HUES6 (cell line): ENCODE results near the gene STK11.
A peak's percentile ranks its signal among the peaks of the same experiment; 100 is the strongest.

Experiments
- H3K27ac ChIP-seq: 2 replicates; pipeline ENCODE4 v1.7.0; 2013; ENCODE audit warnings: low read depth, mild to moderate bottlenecking, low read length, inconsistent platforms
- H3K27me3 ChIP-seq: 2 replicates; pipeline ENCODE4 v1.6.1; 2013; ENCODE audit warnings: low read length; ENCODE audit not compliant: control insufficient read depth, insufficient read depth
- H3K36me3 ChIP-seq: 2 replicates; pipeline ENCODE4 v1.6.1; 2013; ENCODE audit warnings: low read length; ENCODE audit not compliant: control insufficient read depth, insufficient read depth
- H3K4me1 ChIP-seq: 2 replicates; pipeline ENCODE4 v1.6.1; 2013; ENCODE audit warnings: low read length; ENCODE audit not compliant: control insufficient read depth, insufficient read depth
- H3K4me3 ChIP-seq: 2 replicates; pipeline ENCODE4 v1.5.1; 2013; ENCODE audit warnings: low read depth, low read length
- H3K9ac ChIP-seq: one replicate; pipeline ENCODE4 v1.6.1; 2013; ENCODE audit warnings: mild to moderate bottlenecking, low read length
- H3K9me3 ChIP-seq: 2 replicates; pipeline ENCODE4 v1.6.1; 2013; ENCODE audit warnings: low read depth, low read length; ENCODE audit not compliant: control insufficient read depth, insufficient read depth

Gene STK11

GRCh38 chr19:1258163-1258492 is 52.5 kb downstream of the STK11 start:
- Histone ChIP-seq H3K36me3 (peaks cover 51% of the 10 kb centered on the region), H3K9me3 (no peaks in the 10 kb centered on the region), H3K4me1 (peaks cover 66% of the 10 kb centered on the region), H3K27ac (peak overlapping the region; percentile 58; the same call in 1 of the 2 replicates), H3K4me3 (no peak overlapping the region), H3K27me3 (no peaks in the 10 kb centered on the region), H3K9ac (no peak overlapping the region)

GRCh38 chr19:1258707-1259205 is 53.2 kb downstream of the STK11 start:
- Histone ChIP-seq H3K36me3 (peaks cover 46% of the 10 kb centered on the region), H3K9ac (no peak overlapping the region), H3K27ac (peak overlapping the region; percentile 66; the same call in 1 of the 2 replicates), H3K9me3 (no peaks in the 10 kb centered on the region), H3K4me1 (peaks cover 64% of the 10 kb centered on the region), H3K27me3 (no peaks in the 10 kb centered on the region), H3K4me3 (no peak overlapping the region; the same call in 1 of the 2 replicates)

DNA sequence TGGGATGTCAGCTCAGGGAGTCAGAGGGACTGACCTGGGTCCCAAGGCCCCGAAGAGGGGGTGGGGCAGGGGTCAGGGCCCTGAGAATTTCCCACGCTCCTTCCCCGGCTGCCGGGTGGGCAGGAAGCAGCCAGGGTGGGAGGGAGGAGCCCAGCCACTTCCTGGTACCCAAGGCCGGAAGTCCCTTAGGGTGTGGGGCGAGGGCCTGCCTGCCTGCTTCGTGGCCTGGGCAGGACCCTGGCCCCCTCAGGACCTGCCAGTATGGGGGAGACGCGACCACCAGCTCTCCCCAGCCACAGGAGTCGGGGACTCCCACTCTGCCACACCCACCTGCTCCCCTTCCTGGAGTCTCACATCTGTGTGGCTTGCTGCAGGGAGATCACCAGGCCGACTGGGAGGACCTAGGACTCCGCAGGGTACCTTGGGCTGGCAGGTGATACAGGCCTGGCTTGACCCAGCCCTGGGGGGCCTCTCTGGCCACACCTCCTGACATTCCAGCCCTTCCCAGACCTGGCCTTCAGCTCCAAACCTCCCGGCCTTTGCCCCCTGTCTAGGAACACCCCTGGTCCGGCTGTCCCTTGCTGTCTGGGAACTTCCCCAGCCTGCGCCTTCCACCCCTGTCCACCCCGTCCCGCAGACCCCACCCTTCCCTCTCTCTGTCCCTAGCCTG is 53.8 kb downstream of the STK11 start:
- Histone ChIP-seq H3K27me3 (no peaks in the 10 kb centered on the region), H3K27ac (peak overlapping the region; percentile 66; the same call in 1 of the 2 replicates), H3K4me1 (peaks cover 63% of the 10 kb centered on the region), H3K36me3 (peaks cover 40% of the 10 kb centered on the region), H3K9me3 (no peaks in the 10 kb centered on the region), H3K4me3 (peak overlapping the region; percentile 80), H3K9ac (peak overlapping the region; percentile 75)

GRCh38 chr19:1259876-1260748 is 54.5 kb downstream of the STK11 start:
- H3K9me3 ChIP-seq = no peaks in the 10 kb centered on the region
- peak overlapping the region; percentile 80 for H3K4me3 ChIP-seq
- peak overlapping the region; percentile 66; the same call in 1 of the 2 replicates for H3K27ac ChIP-seq
- H3K36me3 ChIP-seq = peaks cover 32% of the 10 kb centered on the region
- H3K9ac ChIP-seq = peak overlapping the region; percentile 75
- H3K27me3 ChIP-seq = no peaks in the 10 kb centered on the region
- peaks cover 65% of the 10 kb centered on the region for H3K4me1 ChIP-seq

DNA sequence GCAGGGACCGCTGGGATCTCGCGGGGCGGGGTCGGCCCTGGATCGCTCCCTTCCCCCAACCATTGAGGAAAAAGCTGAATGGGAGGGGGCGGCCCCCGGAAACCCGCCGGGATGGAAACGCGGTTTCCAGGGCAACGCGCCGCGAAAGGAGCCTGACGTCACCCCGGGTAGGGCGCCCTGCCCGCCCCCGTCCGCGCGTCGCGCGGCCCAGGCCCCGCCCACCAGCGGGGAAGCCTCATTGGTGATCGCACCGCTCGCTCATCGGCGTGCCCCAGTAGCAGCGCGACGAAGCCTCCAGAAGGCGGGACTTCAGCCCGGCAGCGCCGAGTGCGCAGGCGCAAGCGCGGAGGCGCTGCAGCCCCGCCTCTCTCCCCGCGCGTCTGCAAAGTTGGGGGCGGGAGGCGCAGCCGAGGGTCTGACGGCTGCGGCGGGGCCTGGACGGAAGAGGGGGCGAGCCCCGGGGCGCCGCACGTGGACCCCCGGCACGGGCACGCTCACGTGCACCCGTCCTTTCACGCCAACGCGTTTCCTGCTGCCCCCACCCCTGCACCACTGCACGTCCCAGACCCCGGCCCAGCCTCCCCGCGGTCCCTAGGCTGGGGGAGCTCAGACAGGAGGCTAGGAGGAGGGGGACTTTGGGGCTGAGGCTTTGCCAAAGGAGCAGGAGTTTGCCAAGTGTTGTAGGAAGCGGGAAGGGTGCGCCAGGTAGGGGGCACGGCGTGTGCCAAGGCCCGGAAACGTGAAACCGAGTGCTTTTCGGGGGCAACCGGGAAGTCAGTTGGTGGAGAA is 55.4 kb downstream of the STK11 start:
- no peaks in the 10 kb centered on the region for H3K9me3 ChIP-seq
- peaks cover 24% of the 10 kb centered on the region for H3K36me3 ChIP-seq
- H3K4me3 ChIP-seq = peak overlapping the region; percentile 80
- H3K4me1 ChIP-seq = peaks cover 68% of the 10 kb centered on the region
- H3K9ac ChIP-seq = peak overlapping the region; percentile 83
- H3K27ac ChIP-seq = peak overlapping the region; percentile 86; the same call in 1 of the 2 replicates
- H3K27me3 ChIP-seq = no peaks in the 10 kb centered on the region

DNA sequence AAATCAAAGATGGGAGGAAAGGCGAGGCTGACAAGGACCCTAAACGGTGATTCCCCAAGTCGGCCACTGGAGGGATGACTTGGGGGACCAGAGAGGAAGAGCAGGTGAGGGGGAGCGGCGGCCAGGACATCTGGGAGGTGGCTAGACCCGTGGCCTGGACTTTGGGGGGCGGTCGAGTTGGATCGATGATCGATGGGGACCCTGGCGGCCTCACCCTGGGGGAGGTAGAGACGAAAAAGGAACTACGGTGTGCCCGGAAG is 55.9 kb downstream of the STK11 start:
- H3K27ac ChIP-seq = peak overlapping the region; percentile 86; the same call in 1 of the 2 replicates
- H3K36me3 ChIP-seq = peaks cover 20% of the 10 kb centered on the region
- peaks cover 71% of the 10 kb centered on the region for H3K4me1 ChIP-seq

DNA sequence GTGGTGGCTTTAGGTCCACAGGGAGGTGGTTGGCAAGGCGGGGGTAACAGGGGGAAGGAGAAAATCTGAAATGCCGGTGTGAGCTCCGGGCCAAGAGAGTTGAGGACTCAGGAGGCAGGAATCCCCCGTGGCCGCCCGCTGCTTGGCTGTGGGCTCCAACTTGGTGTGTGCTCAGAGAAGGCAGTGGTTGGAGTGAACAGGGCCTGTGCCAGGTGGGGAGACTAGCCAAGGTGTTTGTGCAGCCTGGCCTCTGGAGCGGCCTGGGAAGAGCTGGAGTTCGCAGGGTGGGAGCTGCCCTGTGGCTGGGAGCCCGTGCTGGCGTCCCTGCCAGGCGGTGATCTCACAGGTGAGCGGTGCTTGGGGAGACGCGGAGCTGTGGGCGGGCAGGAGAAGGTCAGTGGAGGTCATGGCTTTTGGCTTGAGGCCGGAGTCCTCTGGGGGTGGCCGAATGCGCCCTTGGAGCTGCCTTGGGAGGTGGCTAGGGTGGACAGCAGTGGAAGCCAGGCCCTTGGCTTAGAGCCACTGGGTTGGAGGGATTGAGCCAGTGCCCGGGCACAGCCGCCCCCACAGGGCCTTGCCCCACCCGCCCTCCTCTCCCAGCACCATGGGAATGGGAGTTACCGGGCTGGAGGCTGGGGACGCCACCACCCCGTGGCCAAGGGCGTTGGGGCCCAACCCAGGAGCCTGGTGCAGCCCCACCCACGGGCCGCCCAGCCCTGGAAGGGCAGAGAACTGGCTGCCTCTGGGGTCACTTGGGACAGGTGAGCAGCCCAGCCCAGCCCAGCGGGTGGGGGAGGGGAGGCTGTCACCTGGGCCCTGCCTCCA is 56.4 kb downstream of the STK11 start:
- Histone ChIP-seq H3K27me3 (peaks cover under 1% of the 10 kb centered on the region; the same call in 1 of the 2 replicates), H3K9me3 (no peaks in the 10 kb centered on the region), H3K27ac (peak overlapping the region; percentile 86; the same call in 1 of the 2 replicates), H3K4me3 (peak overlapping the region; percentile 80), H3K9ac (peak overlapping the region; percentile 83), H3K36me3 (peaks cover 15% of the 10 kb centered on the region), H3K4me1 (peaks cover 66% of the 10 kb centered on the region)

More for the DNA sequence above, 55.9 kb downstream of the STK11 start:
- no peaks in the 10 kb centered on the region for H3K9me3 ChIP-seq
- no peaks in the 10 kb centered on the region for H3K27me3 ChIP-seq
- H3K4me3 ChIP-seq = peak overlapping the region; percentile 80
- peak overlapping the region; percentile 83 for H3K9ac ChIP-seq

DNA sequence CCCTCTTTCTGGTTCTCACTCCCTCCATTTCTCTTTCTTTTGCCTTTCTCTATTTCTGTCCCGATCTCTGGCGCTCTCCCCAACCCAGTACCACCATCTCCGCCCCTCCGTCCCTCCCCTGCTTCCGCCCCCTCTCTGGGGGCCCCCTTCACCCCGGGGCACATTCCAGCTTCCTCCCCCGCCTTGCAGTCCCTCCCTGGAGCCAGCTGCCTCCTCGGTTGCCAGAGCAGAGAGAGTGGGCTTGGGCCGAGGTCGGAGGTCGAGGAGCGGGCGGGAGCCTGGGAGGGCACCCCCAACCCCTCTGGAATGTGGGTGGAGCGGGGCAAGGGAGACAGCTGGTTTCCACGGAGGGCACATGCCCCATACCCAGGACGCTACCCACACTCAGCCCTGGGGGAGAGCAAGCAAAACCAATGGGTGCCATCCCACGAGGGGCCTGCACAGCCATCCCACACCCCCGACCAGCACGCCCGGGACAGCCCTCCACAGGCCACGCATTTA is 57.1 kb downstream of the STK11 start:
- peak overlapping the region; percentile 38 for H3K9ac ChIP-seq
- peak overlapping the region; percentile 80 for H3K4me3 ChIP-seq
- H3K4me1 ChIP-seq = peaks cover 67% of the 10 kb centered on the region
- H3K27ac ChIP-seq = peak overlapping the region; percentile 61; the same call in 1 of the 2 replicates
- H3K9me3 ChIP-seq = no peaks in the 10 kb centered on the region
- peaks cover 7% of the 10 kb centered on the region for H3K27me3 ChIP-seq
- H3K36me3 ChIP-seq = peaks cover 8% of the 10 kb centered on the region

- Histone ChIP-seq H3K9me3 (no peaks in the 10 kb centered on the region), H3K36me3 (peaks cover 3% of the 10 kb centered on the region; the same call in 1 of the 2 replicates), H3K4me3 (0 out of 2 replicates have a peak overlapping the region, but pooled peaks have one; percentile 80), H3K9ac (peak overlapping the region; percentile 38), H3K27me3 (peaks cover 12% of the 10 kb centered on the region), H3K4me1 (peaks cover 67% of the 10 kb centered on the region), H3K27ac (no peak overlapping the region)
These were observed 57.6 kb downstream of the STK11 start for GRCh38 chr19:1263188-1263587.
